KG1 (cell line): ENCODE data around the gene HDGFL1.

Experiments
- DNase-seq: peaks from one replicate; lab custom pipeline; 2025; lab: John Stamatoyannopoulos, UW

Gene HDGFL1

DNA sequence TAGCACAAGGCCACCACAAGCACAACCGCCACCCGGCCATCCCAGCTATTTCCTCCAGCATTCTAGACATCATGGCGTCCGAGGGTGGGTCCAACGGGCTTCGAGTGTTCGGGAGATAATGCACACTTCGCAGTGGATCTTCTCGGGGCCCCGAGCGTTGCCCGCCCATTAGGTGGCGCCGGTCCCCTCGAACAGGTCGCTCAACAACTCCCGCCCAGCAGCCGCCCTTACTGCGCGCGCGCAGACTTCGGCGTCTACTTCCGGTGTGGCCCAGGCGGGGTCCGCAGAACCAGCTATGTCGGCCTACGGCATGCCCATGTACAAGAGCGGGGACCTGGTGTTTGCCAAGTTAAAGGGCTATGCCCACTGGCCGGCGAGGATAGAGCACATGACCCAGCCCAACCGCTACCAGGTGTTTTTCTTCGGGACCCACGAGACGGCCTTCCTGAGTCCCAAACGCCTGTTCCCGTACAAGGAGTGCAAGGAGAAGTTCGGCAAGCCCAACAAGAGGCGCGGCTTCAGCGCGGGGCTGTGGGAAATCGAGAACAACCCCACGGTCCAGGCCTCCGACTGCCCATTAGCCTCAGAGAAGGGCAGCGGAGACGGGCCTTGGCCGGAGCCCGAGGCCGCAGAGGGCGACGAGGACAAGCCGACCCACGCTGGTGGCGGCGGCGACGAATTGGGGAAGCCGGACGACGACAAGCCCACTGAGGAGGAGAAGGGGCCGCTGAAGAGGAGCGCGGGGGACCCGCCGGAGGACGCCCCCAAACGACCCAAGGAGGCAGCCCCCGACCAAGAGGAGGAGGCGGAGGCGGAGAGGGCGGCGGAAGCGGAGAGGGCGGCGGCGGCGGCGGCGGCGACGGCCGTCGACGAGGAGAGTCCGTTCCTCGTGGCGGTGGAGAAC lies at the start of gene HDGFL1:
Gene HDGFL1 (plus strand): TSS at position 286 of the 904 bp plus-strand sequence. CDS start 10 bp downstream, at position 296.
- DNase-seq, result no peak

DNA sequence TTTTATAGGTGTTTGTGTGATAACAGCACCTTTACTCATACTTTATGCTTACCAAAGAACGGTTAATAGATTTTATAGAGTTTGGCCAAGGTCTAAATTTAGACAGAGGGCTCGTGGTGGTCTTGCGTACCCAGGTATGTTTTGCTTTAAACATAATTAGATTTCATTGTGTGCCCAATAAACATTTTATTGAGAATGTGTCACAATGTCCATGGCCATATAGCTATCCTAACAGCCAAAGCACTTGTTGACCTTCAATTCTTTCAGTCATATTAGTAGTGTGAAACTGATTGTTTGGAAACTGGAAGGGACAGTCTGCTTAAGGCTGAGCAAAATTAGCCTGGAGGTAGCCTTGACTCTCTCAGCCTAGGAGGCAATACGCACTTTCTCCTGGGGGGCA lies 48.3 kb upstream of the HDGFL1 start:
- no peak for DNase-seq

DNA sequence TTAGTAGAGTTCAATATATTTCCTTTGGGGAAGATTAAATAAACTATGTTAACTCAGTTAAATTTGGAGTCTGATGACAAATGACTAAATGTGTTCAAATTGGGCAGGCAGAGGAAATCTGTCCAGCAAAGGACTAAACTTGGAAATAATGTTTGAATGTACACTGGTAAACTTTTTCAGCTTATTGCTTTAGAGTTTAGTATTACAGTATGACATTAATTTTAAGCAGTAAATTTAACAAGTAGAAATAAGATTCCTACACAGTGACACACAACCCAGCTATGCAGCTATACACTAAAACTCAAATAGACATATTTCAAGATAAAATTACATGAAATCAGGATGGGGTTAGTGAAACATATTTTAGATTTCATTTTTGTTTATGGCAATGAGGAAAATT lies 42.6 kb upstream of the HDGFL1 start:
- DNase-seq, result no peak

DNA sequence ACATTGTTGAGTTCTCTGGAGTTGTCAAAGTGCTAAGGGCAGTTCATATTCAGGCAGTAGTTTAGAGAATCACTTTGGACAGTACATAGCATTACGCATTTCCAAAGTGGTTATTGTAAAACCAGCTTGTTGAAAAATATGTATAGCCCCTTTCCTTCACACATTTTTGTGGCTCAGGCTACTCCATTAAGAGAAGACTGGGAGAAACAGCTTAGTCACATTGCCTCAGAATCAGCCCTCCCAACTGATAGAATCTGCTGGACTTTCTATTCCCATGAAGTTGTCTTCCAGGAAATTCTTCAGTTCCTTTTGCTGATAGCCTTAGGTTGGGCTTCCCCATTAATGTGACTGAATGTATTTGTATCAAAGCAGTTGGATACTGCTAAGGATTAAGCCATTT lies 39.5 kb upstream of the HDGFL1 start:
- DNase-seq, result no peak

DNA sequence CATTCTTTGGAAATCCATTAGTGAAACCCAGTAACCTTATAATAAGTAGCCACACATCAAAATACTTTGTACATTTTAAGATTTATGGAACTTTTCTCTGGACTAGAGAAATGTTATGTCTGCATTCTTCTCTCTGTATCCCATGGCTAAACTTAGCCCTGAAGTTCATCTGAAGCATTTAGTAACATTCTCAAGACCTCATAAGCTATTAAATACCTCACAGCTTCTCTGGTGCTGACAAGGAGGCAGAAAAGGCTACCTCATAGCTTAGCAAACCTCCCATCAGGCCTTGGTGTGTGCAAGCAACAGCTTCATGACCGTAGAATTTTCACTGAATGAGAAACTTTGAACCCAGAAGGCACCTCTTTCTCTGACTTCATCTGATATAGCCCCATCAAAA lies 38.9 kb upstream of the HDGFL1 start:
- DNase-seq, result no peak

DNA sequence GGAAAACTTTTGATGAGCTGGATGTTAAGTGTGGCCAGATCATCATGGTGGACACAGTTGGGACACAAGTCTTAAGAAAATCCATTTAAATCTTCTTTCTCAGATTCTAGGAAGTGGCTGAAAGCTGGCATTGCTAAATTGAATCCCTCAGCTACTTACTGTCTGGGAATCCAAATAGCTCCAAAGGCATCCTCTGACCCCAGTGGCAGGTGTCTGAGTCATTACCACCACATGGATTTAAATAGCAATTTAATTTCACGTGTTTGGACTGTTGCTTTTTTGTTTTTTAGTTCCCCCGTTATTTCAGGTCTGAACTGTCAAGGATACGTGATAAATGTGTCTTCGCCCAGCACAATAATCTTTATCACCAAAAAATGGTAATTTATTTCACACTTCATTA lies 33.2 kb upstream of the HDGFL1 start:
- DNase-seq, result no peak

DNA sequence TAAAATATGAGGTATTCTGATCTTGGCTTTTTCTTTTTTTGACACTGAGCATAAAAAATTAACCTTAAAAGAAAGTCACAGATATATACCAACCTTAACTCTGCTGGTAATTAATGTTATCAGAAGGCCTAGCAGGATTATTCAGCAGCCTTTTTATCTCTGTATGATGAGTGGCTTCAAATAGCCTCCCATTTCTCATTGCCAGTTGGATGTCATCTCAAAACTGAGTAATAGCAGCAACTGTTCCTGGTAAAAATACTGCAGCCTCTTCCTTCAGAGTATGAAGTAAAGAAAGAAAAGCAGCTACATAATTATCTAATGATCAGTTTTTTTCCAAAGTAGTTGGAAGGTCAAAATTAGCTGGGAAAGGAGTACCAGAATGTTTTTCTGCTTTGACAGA lies 24.9 kb upstream of the HDGFL1 start:
- no peak for DNase-seq

DNA sequence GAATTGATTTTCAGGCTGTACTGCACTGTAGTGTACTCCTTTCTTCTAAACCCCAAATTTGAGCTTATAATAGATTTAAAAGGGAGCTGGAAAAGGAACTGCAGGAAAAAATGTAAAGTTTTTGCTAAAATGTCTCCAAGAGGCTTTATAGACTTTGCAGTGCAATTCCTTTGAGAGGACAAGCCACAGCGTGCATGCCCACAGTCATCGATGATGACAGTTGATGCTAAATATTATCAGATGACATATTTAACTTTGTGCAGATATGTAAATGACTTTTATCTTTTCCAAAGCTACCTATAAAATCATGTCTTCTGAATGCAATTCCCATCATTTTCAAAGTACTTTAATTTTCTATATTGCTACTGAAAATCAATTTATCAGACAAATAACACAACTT lies 24.3 kb upstream of the HDGFL1 start:
- no peak for DNase-seq

DNA sequence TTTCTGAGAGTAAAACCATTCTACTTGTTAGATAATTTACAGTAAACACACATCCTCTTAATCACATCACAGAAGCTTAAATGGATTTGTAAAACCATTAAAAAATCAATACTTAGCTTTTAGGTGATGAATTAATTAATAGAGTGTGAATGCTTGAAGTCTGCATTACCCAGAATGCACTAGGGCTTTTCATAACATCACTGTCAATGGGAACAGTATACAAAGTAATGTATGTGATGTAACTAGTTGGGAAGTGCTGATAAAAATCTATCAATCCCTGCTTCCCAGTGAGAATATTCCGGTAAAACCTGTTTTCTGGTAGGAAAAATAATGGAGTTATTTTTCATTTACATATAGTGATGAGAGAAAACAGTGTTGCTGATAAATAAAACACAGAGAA lies 23.1 kb upstream of the HDGFL1 start:
- no peak for DNase-seq

DNA sequence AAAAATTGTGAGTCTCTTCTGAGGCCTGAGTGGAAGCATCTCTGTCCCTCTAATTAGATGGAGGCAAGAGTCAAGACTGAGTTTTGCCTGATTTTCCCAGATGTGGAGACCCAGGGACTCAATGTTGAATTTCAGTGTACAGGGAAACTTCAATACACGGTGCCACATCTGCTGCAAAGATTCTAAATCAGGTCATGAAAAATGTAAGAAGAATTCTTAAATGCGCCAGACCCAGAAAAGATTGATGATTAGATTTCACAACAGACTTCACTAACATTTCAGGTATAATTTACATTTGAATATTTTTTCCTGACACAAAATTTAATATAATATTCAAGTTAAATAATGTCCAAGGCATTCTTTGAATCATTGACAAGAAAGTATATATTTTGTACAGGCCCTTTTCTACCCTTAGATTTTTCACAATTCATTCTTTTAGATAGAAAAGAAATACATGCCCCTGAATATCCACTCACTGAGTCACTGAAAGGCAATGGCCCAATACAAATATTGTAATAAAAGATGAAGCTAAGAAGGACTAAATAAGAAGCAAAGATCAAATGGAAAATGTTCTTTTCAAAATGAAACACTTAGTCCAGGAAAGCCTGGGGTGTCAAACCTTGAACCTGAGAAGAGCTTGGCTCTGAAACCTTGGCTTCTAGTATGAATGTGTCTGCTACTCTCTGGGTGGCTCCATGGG lies 18.2 kb upstream of the HDGFL1 start:
- DNase-seq, result no peak

DNA sequence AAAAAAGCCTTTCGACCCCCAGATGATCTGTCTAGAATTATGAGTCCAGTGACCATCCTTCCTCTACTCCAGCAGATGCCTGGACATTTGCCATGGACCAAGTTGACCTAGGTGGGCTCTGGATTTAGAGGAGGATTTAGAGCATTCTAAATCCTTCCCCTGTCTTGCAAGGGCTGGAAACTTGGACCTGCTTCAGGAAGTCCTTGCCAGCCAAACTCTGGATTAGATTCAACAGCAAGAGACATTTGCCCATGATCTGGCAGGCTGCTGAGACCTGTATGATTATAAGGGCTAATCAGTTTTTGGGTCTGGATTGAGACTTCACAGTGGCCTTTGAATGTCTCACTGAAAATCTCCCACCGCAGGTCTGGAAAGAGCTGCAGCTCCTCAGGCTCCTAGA lies 13.1 kb upstream of the HDGFL1 start:
- no peak for DNase-seq

DNA sequence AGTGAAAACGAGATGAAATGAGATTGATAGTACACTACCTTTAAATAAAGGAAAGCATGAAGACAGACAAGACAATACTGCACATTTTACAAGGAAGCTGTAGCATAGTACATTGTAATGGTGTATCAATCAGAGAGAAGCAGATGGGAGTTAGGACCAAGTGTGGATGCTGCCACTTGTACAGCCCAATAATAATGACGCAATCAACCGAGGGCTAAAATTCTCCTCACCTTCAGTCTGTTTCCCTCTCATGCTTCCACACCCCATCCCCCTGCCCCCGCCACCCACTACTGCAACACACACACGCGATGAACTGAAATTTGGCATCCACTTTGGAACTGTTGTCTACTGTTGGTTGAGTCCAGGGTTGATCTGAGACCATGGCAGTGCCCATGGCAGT lies 12.4 kb upstream of the HDGFL1 start:
- DNase-seq, result no peak

DNA sequence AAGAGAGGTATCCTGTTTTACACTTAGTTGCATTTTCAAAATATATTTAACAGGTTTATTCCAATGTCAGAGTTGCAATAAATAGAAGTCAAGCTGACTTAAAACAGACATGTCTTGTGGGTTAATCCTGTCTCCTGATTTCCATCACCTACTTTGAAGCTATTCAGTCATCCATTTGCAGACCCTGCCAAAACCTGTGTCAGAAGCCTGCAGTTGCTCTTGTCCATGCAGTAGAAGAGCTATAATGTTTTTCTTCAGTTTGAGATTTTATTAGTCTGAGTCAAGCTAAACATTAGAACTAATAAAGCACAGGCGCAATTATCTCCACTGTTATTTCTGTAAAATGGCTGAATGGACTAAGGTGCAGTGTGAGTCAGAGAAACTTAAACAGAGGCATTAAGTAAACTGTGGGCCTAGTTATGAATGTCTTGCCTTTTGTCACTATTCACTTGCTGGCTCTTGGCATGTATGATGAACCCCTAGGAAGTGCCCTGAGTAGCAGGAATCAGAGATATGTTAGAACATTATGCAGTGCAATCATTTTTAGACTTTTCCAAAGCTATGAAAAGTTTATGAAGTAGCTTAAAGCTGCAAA lies 11.0 kb upstream of the HDGFL1 start:
- no peak for DNase-seq

DNA sequence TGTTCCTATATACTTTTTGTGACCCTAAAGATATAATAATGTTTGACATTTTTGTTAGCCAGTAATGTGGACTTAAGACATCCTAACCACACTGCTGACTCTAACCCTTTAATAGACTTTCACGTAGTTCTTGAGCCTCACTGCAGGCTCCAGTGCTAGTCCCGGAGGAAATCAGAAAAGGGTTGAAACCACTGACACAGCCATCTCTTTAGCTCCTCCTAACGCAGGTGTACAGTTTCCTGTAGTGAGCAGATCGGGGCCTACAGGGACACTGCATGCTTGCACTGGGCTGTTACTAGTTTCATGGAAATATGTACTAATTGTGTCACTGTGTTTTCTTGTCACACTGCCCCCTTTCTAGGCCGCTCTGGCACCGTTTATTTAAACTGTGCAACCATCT lies 512 bp upstream of the HDGFL1 start:
- no peak for DNase-seq

DNA sequence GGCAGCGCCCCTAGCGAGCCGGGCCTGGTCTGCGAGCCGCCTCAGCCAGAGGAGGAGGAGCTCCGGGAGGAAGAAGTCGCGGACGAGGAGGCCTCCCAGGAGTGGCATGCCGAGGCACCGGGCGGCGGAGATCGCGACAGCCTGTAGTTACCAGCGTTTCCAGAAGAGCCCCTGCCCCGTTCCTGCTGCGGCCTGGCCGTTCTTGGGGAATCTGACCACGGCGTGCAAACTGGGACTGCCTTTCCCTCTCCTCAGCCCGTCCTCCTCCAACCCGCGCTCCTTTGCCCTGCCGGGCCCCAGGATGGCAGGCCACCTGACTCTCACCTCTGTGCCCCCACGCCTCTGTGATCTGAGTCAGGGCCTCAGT lies 802 bp downstream of the HDGFL1 start:
- DNase-seq, result no peak

DNA sequence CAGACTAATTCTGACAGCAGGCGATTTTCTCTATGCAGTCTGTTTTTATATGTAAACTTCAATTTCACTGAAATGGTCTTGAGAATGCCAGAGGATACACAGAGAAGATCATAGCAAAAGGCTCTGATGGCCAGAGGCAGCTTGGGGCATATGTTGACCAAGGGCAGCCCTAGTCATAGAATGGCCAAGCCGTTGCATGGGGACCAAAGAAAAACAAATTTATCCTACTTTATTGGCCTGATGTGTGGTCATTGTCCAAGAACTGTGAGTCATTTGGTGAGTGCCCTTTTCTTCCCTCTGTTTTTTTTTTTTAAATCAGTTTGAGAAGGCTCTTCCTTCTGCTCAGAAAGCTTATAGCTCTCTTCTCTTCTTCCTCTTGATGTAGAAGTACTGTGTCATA lies 5.8 kb downstream of the HDGFL1 start:
- DNase-seq, result no peak

DNA sequence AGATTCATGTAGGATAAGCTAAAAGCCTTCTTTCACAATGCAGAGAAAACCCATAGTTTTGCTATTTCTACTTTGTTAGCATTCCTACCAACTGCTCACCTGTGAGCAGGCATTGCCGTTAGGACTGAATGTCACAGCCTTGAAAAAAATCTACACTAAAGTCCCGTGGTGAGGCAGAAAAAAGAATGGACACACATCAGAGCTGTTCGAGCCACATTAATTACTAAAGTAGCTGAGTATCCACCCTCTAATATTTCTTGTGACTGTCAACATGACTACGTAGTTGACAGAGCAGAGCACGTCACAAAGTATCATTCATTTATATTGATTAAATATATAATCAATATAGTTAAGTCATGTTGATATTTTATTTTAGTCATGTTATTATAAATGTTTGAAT lies 10.1 kb downstream of the HDGFL1 start:
- no peak for DNase-seq

DNA sequence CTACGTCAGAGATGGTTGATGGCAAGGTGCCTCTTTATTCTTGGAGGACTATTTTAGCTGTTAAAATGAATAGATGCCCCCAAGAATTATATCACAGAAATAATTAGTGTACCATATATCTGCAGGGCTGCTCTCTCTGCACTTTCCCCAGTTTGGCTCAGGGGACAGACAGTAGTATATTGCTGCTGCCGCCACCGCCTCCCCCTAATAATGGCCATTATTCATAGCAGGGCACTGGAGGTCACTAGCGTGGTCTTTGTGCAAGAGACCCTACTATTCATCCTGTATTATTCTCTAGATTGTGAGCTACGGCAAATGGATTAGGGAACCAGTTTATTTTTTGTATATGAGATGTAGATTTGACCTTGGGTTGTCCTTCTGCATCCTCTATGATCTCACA lies 11.0 kb downstream of the HDGFL1 start:
- DNase-seq, result no peak

DNA sequence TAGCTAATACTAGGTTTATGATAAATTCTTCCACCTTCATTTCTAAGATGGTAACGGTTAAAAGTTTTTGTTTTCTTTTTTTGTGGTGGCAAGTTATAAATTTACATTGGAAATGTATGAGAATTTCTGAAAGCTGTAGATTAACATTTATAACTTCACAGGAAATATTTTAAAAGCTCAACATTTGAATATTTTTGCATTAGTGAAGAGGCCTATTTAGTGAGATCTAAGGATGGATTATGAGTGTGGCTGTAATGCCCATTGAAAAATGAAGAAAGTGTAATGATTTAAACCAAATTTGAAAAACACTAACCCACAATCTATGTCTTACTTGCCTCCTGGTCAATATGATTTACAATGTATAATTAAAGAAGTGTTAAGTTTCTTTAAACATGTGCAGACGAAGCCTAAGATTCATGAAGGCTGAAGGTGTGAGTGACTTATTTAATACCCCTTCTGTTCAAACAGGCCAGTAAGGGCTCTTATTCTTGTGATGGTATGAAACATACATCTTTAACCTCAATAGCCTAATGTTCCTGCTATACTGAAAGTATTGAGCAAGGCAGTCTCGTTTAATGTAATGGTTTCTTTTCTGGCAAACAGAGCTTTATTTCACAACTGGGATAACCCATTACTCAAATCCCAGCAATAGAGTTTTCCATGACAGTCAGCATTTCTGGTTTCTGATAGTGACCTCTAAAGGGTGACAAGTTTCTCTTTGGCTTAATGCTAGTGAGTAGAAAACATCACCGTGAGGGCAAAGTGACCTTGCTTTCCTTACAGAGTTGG lies 13.2 kb downstream of the HDGFL1 start:
- no peak for DNase-seq

DNA sequence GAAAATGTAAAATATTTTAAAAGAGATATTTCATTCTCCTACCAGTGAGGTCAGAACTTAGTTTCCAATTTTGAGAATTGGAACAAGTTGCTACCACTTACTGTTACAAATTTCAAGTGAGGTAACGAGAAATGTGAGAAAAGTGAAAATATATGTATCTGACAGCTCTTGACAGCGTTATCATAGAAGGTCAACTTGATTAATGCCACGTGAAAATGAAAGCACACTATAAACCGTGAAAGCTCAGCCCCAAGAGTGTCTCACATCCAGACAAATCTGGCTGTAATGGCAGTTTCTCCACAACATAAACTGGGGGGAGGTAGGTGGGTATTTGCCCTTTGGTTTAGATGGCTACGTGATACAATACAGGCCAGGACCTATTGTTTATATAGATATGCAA lies 13.9 kb downstream of the HDGFL1 start:
- no peak for DNase-seq

DNA sequence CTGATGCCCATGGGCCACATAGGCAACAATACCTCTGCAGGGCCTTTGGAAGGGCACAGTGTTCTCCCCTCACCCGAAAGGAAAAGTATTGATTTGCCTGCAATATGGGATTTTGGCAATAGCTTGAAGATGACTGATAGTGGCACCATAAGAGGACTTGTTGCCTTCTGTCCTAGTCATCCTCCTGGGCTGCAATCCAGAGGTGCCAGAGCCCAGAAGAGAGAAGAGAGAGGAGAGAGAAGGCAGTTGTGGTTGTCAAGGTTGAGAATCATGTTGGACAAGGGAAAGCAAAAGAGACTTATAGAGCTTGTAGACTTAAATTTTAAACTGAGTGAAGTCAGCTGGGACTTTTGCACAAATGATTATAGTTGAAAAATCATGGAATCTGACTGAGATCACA lies 14.6 kb downstream of the HDGFL1 start:
- no peak for DNase-seq

DNA sequence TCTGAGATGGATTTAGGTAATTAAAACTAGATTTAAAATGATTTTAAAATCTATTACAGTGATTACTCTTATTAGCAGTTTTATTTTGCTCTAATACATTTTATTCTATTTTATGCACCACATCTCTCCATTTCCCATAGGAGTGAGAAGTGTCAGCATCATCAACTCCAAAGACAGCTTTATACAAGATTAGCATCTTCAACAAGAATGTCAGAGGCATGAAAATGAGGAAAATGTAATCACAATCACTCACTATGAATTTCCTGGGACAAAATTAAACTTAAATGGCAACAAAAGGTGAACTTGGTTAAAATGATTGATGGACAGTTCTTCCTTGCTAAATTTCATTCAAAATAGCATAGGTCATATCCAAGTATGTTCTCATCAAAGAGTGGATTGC lies 19.8 kb downstream of the HDGFL1 start:
- DNase-seq, result no peak
